ENCODE data around the gene G6PC2. TPM values are rescaled to one million over a fixed set of nuclear protein-coding genes. Genes with fewer than 3 reads are reported as not detected.
A peak's percentile ranks its signal among the peaks of the same experiment; 100 is the strongest.
"Not testable (repeated sequence)": the region's sequence is repeated elsewhere in the genome, so short reads cannot be mapped to it uniquely, and the experiment has no call there.

The G6PC2 gene
- total and polyA plus RNA-seq, 12 donors = 0.07 to 0.15 (median 0.11) TPM; not detected in 9

- Histone ChIP-seq H3K27ac (no peak overlapping the region), H3K4me3 (no peak overlapping the region), H3K9me3 (peaks cover 0 to 6% (median 0%) of the 10 kb centered on the region in 11 donors), H3K27me3 (no peaks in the 10 kb centered on the region), H3K4me1 (no peaks in the 10 kb centered on the region), H3K36me3 (peaks cover 0 to 15% (median 0%) of the 10 kb centered on the region in 9 donors)
- DNase-seq (no peak), ATAC-seq (no peak)
- intact Hi-C loops (cut with DNase I) = no loop called here
- TF ChIP-seq, protein P1, sequence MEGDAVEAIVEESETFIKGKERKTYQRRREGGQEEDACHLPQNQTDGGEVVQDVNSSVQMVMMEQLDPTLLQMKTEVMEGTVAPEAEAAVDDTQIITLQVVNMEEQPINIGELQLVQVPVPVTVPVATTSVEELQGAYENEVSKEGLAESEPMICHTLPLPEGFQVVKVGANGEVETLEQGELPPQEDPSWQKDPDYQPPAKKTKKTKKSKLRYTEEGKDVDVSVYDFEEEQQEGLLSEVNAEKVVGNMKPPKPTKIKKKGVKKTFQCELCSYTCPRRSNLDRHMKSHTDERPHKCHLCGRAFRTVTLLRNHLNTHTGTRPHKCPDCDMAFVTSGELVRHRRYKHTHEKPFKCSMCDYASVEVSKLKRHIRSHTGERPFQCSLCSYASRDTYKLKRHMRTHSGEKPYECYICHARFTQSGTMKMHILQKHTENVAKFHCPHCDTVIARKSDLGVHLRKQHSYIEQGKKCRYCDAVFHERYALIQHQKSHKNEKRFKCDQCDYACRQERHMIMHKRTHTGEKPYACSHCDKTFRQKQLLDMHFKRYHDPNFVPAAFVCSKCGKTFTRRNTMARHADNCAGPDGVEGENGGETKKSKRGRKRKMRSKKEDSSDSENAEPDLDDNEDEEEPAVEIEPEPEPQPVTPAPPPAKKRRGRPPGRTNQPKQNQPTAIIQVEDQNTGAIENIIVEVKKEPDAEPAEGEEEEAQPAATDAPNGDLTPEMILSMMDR (IDR thresholded peaks at IDR 0.05) = no peak
- WGBS, 2 donors = 84 to 86% methylated on average over 6 of the region's 6 CpGs
Measured at GRCh38 chr2:168874368-168875054, 26.6 kb upstream of the G6PC2 start.

DNA sequence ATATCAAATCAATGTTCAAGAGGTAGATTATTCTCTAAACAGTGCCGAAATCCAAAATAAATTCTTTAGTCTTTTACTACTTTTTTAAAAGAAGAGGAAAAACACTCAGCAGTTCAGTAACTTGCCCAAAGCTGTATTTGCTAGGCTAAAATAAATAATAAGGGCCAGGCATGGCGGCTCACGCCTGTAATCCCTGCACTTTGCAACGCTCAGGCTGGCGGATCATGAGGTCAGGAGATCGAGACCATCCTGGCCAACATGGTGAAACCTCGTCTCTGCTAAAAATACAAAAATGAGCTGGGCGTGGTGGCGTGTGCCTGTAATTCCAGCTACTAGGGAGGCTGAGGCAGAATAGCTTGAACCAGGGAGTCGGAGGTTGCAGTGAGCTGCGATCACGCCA, 18.9 kb upstream of the G6PC2 start:
- H3K9me3 ChIP-seq; H3K36me3 ChIP-seq; H3K27ac ChIP-seq; H3K4me1 ChIP-seq; DNase-seq; H3K4me3 ChIP-seq; intact Hi-C loops (cut with DNase I); H3K27me3 ChIP-seq; ATAC-seq: not testable (repeated sequence)
- WGBS, 2 donors = 98% methylated on average over 12 of the region's 12 CpGs

GRCh38 chr2:168884975-168885374, 16.1 kb upstream of the G6PC2 start:
- no peaks in the 10 kb centered on the region for H3K9me3 ChIP-seq
- DNase-seq (no peak), ATAC-seq (no peak)
- peaks cover 0 to 6% (median 3%) of the 10 kb centered on the region in 9 donors for H3K4me1 ChIP-seq
- intact Hi-C loops (cut with DNase I) = no loop called here
- no peaks in the 10 kb centered on the region for H3K36me3 ChIP-seq
- no peak overlapping the region for H3K27ac ChIP-seq
- TF ChIP-seq, protein P1 (IDR thresholded peaks at IDR 0.05) = no peak
- 98 to 100% methylated on average over 1 of the region's 1 CpG for WGBS, 2 donors
- no peaks in the 10 kb centered on the region for H3K27me3 ChIP-seq
- H3K4me3 ChIP-seq = no peak overlapping the region

- peak overlapping the region in 7 of 10 donors; percentile 40 to 57 (median 55) for H3K4me3 ChIP-seq
- H3K4me1 ChIP-seq = peaks cover 0 to 13% (median 4%) of the 10 kb centered on the region in 9 donors
- no peaks in the 10 kb centered on the region for H3K27me3 ChIP-seq
- ATAC-seq = no peak
- H3K9me3 ChIP-seq = no peaks in the 10 kb centered on the region
- intact Hi-C loops (cut with DNase I) = no loop called here
- no peak overlapping the region for H3K27ac ChIP-seq
- DNase-seq = no peak
- TF ChIP-seq, protein P1 (IDR thresholded peaks at IDR 0.05) = no peak
- 37 to 46% methylated on average over 3 of the region's 3 CpGs for WGBS, 2 donors
- H3K36me3 ChIP-seq = no peaks in the 10 kb centered on the region
Measured at GRCh38 chr2:168889635-168890005, 11.5 kb upstream of the G6PC2 start.

All from heart right ventricle (tissue), 16 donors.